ENCODE measurements around the gene C16orf92. TPM values are rescaled to one million over a fixed set of nuclear protein-coding genes. Genes with fewer than 3 reads are reported as not detected.
A peak's percentile ranks its signal among the peaks of the same experiment; 100 is the strongest.

Gene C16orf92
- total RNA-seq, 3 donors from 2014 or later (not counting 1 experiment from before 2014, with no cell fraction given), result not detected

DNA sequence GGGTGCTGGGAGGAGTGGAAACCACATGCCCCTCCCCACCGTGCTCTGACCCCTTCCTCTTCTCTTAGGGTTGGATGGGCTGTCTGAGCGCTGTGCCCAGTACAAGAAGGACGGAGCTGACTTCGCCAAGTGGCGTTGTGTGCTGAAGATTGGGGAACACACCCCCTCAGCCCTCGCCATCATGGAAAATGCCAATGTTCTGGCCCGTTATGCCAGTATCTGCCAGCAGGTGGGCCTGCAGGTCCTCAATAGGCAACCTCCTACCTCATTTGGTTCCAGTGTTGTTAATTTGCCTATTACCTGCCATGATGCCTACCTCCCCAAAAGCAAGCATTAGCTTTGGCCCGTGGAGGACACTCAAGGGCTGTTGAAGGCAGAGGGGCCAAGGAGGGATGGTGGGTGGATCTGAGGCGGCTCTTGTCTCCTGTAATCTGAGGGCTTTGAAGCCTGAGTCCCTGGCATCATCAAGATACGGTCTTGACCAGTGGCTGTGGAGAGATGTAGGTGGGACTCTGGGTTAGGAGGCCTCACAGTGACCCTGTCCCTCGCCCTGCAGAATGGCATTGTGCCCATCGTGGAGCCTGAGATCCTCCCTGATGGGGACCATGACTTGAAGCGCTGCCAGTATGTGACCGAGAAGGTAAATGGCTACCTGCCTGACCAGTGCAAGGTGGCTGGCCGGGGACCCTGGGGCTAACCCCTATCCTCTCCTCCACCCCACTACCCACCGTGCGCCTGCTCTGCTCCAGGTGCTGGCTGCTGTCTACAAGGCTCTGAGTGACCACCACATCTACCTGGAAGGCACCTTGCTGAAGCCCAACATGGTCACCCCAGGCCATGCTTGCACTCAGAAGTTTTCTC, 46.0 kb downstream of the C16orf92 start:
- 88% methylated on average over 16 of the region's 17 CpGs for WGBS (ENCODE audit: insufficient coverage)
- H3K9me3 ChIP-seq (ENCODE audit: control insufficient read depth, insufficient read depth, low read length), result no peaks in the 10 kb centered on the region
- peaks cover 50% of the 10 kb centered on the region for H3K36me3 ChIP-seq (ENCODE audit: control insufficient read depth, insufficient read depth, low read length)
- ATAC-seq (no peak), DNase-seq (peak; percentile 53 to 78)
- no peaks in the 10 kb centered on the region for H3K27me3 Mint-ChIP-seq (ENCODE audit: low read depth in 2 of 2)
- intact Hi-C loops (cut with micrococcal nuclease), result loop anchor here (10.0 kb wide), 1 partner anchor 336 kb away; the partner anchor contains the start of gene ZNF771
- H3K4me1 Mint-ChIP-seq, result peaks cover 30 to 52% of the 10 kb centered on the region in 2 donors
- no peaks in the 10 kb centered on the region for H3K27me3 ChIP-seq (ENCODE audit: control insufficient read depth, insufficient read depth, low read length)
- no peak overlapping the region for H3K4me3 ChIP-seq (ENCODE audit: low read length)
- peaks cover 33% of the 10 kb centered on the region for H3K4me1 ChIP-seq (ENCODE audit: control insufficient read depth, insufficient read depth, low read length)
- H3K4me3 Mint-ChIP-seq, result peak overlapping the region; percentile 63
- no peak overlapping the region for H3K27ac ChIP-seq (ENCODE audit: low read length)
- no peaks in the 10 kb centered on the region for H3K9me3 Mint-ChIP-seq
- H3K27ac Mint-ChIP-seq, result peak overlapping the region; percentile 41 to 59
- TF ChIP-seq, protein P1, sequence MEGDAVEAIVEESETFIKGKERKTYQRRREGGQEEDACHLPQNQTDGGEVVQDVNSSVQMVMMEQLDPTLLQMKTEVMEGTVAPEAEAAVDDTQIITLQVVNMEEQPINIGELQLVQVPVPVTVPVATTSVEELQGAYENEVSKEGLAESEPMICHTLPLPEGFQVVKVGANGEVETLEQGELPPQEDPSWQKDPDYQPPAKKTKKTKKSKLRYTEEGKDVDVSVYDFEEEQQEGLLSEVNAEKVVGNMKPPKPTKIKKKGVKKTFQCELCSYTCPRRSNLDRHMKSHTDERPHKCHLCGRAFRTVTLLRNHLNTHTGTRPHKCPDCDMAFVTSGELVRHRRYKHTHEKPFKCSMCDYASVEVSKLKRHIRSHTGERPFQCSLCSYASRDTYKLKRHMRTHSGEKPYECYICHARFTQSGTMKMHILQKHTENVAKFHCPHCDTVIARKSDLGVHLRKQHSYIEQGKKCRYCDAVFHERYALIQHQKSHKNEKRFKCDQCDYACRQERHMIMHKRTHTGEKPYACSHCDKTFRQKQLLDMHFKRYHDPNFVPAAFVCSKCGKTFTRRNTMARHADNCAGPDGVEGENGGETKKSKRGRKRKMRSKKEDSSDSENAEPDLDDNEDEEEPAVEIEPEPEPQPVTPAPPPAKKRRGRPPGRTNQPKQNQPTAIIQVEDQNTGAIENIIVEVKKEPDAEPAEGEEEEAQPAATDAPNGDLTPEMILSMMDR (IDR thresholded peaks at IDR 0.05), result peak; percentile 59
- H3K36me3 Mint-ChIP-seq, result no peaks in the 10 kb centered on the region

DNA sequence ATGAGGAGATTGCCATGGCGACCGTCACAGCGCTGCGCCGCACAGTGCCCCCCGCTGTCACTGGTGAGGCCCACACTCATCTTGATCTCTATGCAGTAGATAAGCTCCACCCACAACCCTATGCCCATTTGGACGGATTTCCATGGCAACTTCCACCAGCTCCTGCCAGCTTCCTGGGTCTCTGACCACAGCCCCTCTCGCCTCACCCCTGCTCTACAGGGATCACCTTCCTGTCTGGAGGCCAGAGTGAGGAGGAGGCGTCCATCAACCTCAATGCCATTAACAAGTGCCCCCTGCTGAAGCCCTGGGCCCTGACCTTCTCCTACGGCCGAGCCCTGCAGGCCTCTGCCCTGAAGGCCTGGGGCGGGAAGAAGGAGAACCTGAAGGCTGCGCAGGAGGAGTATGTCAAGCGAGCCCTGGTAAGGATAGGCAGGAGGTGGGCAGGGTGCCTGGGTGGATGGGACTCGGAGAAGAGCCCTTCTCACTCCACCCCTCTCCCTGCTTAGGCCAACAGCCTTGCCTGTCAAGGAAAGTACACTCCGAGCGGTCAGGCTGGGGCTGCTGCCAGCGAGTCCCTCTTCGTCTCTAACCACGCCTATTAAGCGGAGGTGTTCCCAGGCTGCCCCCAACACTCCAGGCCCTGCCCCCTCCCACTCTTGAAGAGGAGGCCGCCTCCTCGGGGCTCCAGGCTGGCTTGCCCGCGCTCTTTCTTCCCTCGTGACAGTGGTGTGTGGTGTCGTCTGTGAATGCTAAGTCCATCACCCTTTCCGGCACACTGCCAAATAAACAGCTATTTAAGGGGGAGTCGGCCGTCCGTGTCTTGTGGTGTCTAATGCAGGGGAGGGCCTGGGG, 46.8 kb downstream of the C16orf92 start:
- DNase-seq, result no peak
- no peaks in the 10 kb centered on the region for H3K9me3 ChIP-seq (ENCODE audit: control insufficient read depth, insufficient read depth, low read length)
- Mint-ChIP-seq H3K9me3 (no peaks in the 10 kb centered on the region), H3K4me3 (no peak overlapping the region), H3K27me3 (ENCODE audit: low read depth in 2 of 2) (no peaks in the 10 kb centered on the region), H3K4me1 (peaks cover 25 to 50% of the 10 kb centered on the region in 2 donors), H3K36me3 (no peaks in the 10 kb centered on the region), H3K27ac (peak overlapping the region in 1 of 2 donors; percentile 59)
- no peak for ATAC-seq
- H3K27ac ChIP-seq (ENCODE audit: low read length), result no peak overlapping the region
- H3K4me3 ChIP-seq (ENCODE audit: low read length), result no peak overlapping the region
- intact Hi-C loops (cut with micrococcal nuclease), result loop anchor here (10.0 kb wide), 1 partner anchor 335 kb away; the partner anchor contains the start of gene ZNF771
- no peaks in the 10 kb centered on the region for H3K27me3 ChIP-seq (ENCODE audit: control insufficient read depth, insufficient read depth, low read length)
- H3K36me3 ChIP-seq (ENCODE audit: control insufficient read depth, insufficient read depth, low read length), result peaks cover 50% of the 10 kb centered on the region
- TF ChIP-seq, protein P1 (IDR thresholded peaks at IDR 0.05), result no peak
- WGBS (ENCODE audit: insufficient coverage), result 96% methylated on average over 28 of the region's 31 CpGs
- H3K4me1 ChIP-seq (ENCODE audit: control insufficient read depth, insufficient read depth, low read length), result peaks cover 29% of the 10 kb centered on the region

DNA sequence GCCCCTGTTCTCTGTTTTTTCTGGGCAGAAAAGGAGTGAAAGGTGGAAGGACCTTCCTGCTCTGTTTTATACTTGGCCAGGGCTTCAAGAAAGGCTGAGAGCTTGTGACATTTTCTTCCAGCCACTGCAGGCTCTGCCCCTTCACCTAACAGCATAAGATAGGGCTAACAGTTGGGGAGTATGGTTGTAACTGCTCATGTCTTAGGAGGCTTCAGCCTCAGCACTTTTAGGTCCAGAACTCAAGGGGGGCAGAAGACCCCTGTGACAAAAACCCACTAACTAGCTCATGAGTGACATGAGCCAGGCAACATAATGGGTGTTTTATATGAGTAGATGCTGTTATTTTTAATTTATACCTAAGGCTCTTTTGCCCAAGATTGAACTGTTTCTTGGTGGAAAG, 47.5 kb downstream of the C16orf92 start:
- peak overlapping the region in 1 of 2 donors; percentile 59 for H3K27ac Mint-ChIP-seq
- Histone ChIP-seq H3K27ac (ENCODE audit: low read length) (no peak overlapping the region), H3K27me3 (ENCODE audit: control insufficient read depth, insufficient read depth, low read length) (no peaks in the 10 kb centered on the region), H3K9me3 (ENCODE audit: control insufficient read depth, insufficient read depth, low read length) (no peaks in the 10 kb centered on the region), H3K4me1 (ENCODE audit: control insufficient read depth, insufficient read depth, low read length) (peaks cover 36% of the 10 kb centered on the region), H3K4me3 (ENCODE audit: low read length) (no peak overlapping the region), H3K36me3 (ENCODE audit: control insufficient read depth, insufficient read depth, low read length) (peaks cover 50% of the 10 kb centered on the region)
- DNase-seq (no peak), ATAC-seq (no peak)
- TF ChIP-seq, protein P1 (IDR thresholded peaks at IDR 0.05), result no peak
- no peaks in the 10 kb centered on the region for H3K9me3 Mint-ChIP-seq
- no peak overlapping the region for H3K4me3 Mint-ChIP-seq
- H3K27me3 Mint-ChIP-seq (ENCODE audit: low read depth in 2 of 2), result no peaks in the 10 kb centered on the region
- peaks cover 25 to 50% of the 10 kb centered on the region in 2 donors for H3K4me1 Mint-ChIP-seq
- intact Hi-C loops (cut with micrococcal nuclease), result no loop called here
- no peaks in the 10 kb centered on the region for H3K36me3 Mint-ChIP-seq

Other genes with a start within 250 kb of the C16orf92 start
- gene ZG16, start 244.9 kb upstream of the C16orf92 start, total RNA-seq, result not detected
- gene KIF22, start 232.4 kb upstream of the C16orf92 start, total RNA-seq, result 10 to 100 TPM; 73.4 to 96.0 (median 86.5) TPM
- gene MAZ, start 216.7 kb upstream of the C16orf92 start, total RNA-seq, result 100 to 1,000 TPM; 234 to 265 (median 252) TPM
- 1 to 10 TPM in 1 of 3 donors, under 1 TPM in 2; 0.70 to 1.4 (median 0.91) TPM for gene PRRT2, start 211.0 kb upstream of the C16orf92 start, total RNA-seq
- 10 to 100 TPM in 2 of 3 donors, 1 to 10 TPM in 1; 8.9 to 16.2 (median 13.4) TPM for gene PAGR1, start 207.0 kb upstream of the C16orf92 start, total RNA-seq
- gene MVP, start 202.7 kb upstream of the C16orf92 start, total RNA-seq, result 100 to 1,000 TPM; 154 to 168 (median 163) TPM
- gene CDIPT, start 160.0 kb upstream of the C16orf92 start, total RNA-seq, result 10 to 100 TPM; 42.3 to 66.9 (median 53.0) TPM
- gene SEZ6L2, start 123.6 kb upstream of the C16orf92 start, total RNA-seq, result under 1 TPM in 1 of 3 donors, not detected in 2; 0.14 TPM
- not detected for gene ASPHD1, start 122.7 kb upstream of the C16orf92 start, total RNA-seq
- gene KCTD13, start 97.0 kb upstream of the C16orf92 start, total RNA-seq, result 10 to 100 TPM; 36.1 to 54.0 (median 51.7) TPM
- 10 to 100 TPM; 50.2 to 69.5 (median 50.8) TPM for gene TMEM219, start 61.1 kb upstream of the C16orf92 start, total RNA-seq
- 10 to 100 TPM; 35.3 to 42.8 (median 41.5) TPM for gene TAOK2, start 49.3 kb upstream of the C16orf92 start, total RNA-seq
- 10 to 100 TPM; 11.1 to 13.4 (median 12.7) TPM for gene HIRIP3, start 27.6 kb upstream of the C16orf92 start, total RNA-seq
- 100 to 1,000 TPM in 1 of 3 donors, 10 to 100 TPM in 2; 75.0 to 107 (median 99.5) TPM for gene INO80E, start 27.0 kb upstream of the C16orf92 start, total RNA-seq
- gene DOC2A, start 12.2 kb upstream of the C16orf92 start, total RNA-seq, result not detected
- 1 to 10 TPM in 2 of 3 donors, under 1 TPM in 1; 0.88 to 2.0 (median 1.7) TPM for gene TLCD3B, start 8.1 kb downstream of the C16orf92 start, total RNA-seq
- 100 to 1,000 TPM; 412 to 544 (median 490) TPM for gene ALDOA, start 42.6 kb downstream of the C16orf92 start, total RNA-seq
- gene PPP4C, start 52.8 kb downstream of the C16orf92 start, total RNA-seq, result 100 to 1,000 TPM; 119 to 132 (median 130) TPM
- 1 to 10 TPM in 1 of 3 donors, under 1 TPM in 2; 0.91 to 1.1 (median 0.98) TPM for gene TBX6, start 68.7 kb downstream of the C16orf92 start, total RNA-seq
- 100 to 1,000 TPM; 148 to 177 (median 160) TPM for gene YPEL3, start 73.0 kb downstream of the C16orf92 start, total RNA-seq
- gene GDPD3, start 90.3 kb downstream of the C16orf92 start, total RNA-seq, result 10 to 100 TPM in 1 of 3 donors, 1 to 10 TPM in 2; 5.3 to 14.7 (median 9.1) TPM
- gene MAPK3, start 100.0 kb downstream of the C16orf92 start, total RNA-seq, result 10 to 100 TPM; 45.2 to 55.7 (median 50.9) TPM
- 100 to 1,000 TPM; 699 to 926 (median 829) TPM for gene CORO1A, start 160.4 kb downstream of the C16orf92 start, total RNA-seq
- gene BOLA2B, start 170.5 kb downstream of the C16orf92 start, total RNA-seq, result 10 to 100 TPM; 63.0 to 94.3 (median 70.6) TPM
- 100 to 1,000 TPM in 2 of 3 donors, 10 to 100 TPM in 1; 78.1 to 132 (median 109) TPM for gene SLX1A, start 170.7 kb downstream of the C16orf92 start, total RNA-seq
- 10 to 100 TPM; 15.9 to 27.1 (median 19.4) TPM for gene SULT1A3, start 176.1 kb downstream of the C16orf92 start, total RNA-seq
- 10 to 100 TPM; 17.0 to 43.5 (median 39.8) TPM for gene NPIPB13, start 225.3 kb downstream of the C16orf92 start, total RNA-seq